Esophagus muscularis mucosa (tissue), 4 donors: ENCODE data around the gene PILRB.

ENCODE experiments used
- CTCF ChIP-seq, 3 experiments: fragments of 200-600 bp in 2 of 3; fragments of 450-650 bp in 1 of 3; sonication (generic) in 2 of 3; IDR thresholded peaks; one replicate each; pipeline ENCODE4 v1.5.1; 2017 to 2019; ENCODE audit warnings: antibody characterized with exemption in 3 of 3, mild to moderate bottlenecking in 2 of 3, moderate library complexity in 1 of 3
- EP300 ChIP-seq: sonication (generic); formaldehyde crosslinking; IDR thresholded peaks from one replicate; pipeline ENCODE4 v1.6.1; 2017; ENCODE audit warnings: antibody characterized with exemption
- POLR2A ChIP-seq: fragments of 450-650 bp; IDR thresholded peaks from one replicate; pipeline ENCODE4 v1.6.1; 2017; ENCODE audit warnings: antibody characterized with exemption, moderate library complexity, mild to moderate bottlenecking, low read depth
- POLR2AphosphoS5 ChIP-seq, 2 donors: sonication (generic); formaldehyde crosslinking; IDR thresholded peaks; one replicate each; pipeline ENCODE4 v1.6.1; 2017; ENCODE audit warnings: antibody characterized with exemption in 2 of 2

- TF ChIP-seq POLR2AphosphoS5 (IDR thresholded peaks at IDR 0.05) (no peak), EP300 (no peak), CTCF (IDR thresholded peaks at IDR 0.05) (no peak), POLR2A (no peak)
Measured at GRCh38 chr7:100363098-100363497, 5.2 kb downstream of the PILRB start.
